H1 (cell line): Measurements from ENCODE around the gene SSU72. TPM values are rescaled to one million over a fixed set of nuclear protein-coding genes. Genes with fewer than 3 reads are reported as not detected.

ENCODE experiments used
- CTCF ChIA-PET: fragments of 300-600 bp; sonication (Branson Sonifier 250); formaldehyde crosslinking; loops from one replicate; lab custom pipeline; 2021; ENCODE audit not compliant: partially characterized antibody; lab: Charles Lee
- POLR2A ChIA-PET: fragments of 300-600 bp; sonication (Branson Sonifier 250); formaldehyde crosslinking; loops from one replicate; lab custom pipeline; 2021; ENCODE audit warnings: inconsistent platforms; ENCODE audit not compliant: partially characterized antibody; lab: Charles Lee
- DNase-seq, 2 experiments: peaks; one replicate each; pipeline versions ENCODE4 v3.0.0 to v3.0.0-alpha.2; 2010 to 2022; ENCODE audit warnings: low spot score in 2 of 2, low read depth in 1 of 2, mixed read lengths in 1 of 2
- FAIRE-seq: peaks from 2 replicates; lab custom pipeline; 2011; peaks lifted over from hg19 to GRCh38; lab: Jason Lieb, UNC
- H2AFZ ChIP-seq: 2 replicates; pipeline ENCODE4 v1.8.1; 2012; ENCODE audit warnings: low read length, inconsistent platforms
- H2AK5ac ChIP-seq: 2 replicates; pipeline ENCODE4 v1.6.1; 2013; ENCODE audit warnings: low read depth, low read length
- H2BK120ac ChIP-seq: replicated peaks from 2 replicates; pipeline ENCODE3; 2013; ENCODE audit warnings: low read depth, low read length, inconsistent platforms
- H2BK12ac ChIP-seq: 2 replicates; pipeline ENCODE4 v1.6.1; 2013; ENCODE audit warnings: low read depth, low read length
- H2BK15ac ChIP-seq: 2 replicates; pipeline ENCODE4 v1.6.1; 2013; ENCODE audit warnings: low read length
- H2BK20ac ChIP-seq: 2 replicates; pipeline ENCODE4 v1.6.1; 2013; ENCODE audit warnings: low read length
- H2BK5ac ChIP-seq: 2 replicates; pipeline ENCODE4 v1.6.1; 2013; ENCODE audit warnings: low read depth, low read length
- H3K14ac ChIP-seq: 2 replicates; pipeline ENCODE4 v1.6.1; 2013; ENCODE audit warnings: inconsistent platforms; ENCODE audit not compliant: insufficient read length
- H3K18ac ChIP-seq: 2 replicates; pipeline ENCODE4 v1.6.1; 2013; ENCODE audit warnings: low read length; ENCODE audit errors: extremely low read depth
- H3K23ac ChIP-seq: 2 replicates; pipeline ENCODE4 v1.6.1; 2013; ENCODE audit warnings: inconsistent platforms; ENCODE audit not compliant: insufficient read length
- H3K23me2 ChIP-seq: 2 replicates; pipeline ENCODE4 v1.6.1; 2013; ENCODE audit warnings: low read depth, low read length
- H3K27ac ChIP-seq: 2 replicates; pipeline ENCODE4 v1.6.1; 2011; ENCODE audit warnings: low read depth, low read length, inconsistent platforms
- H3K27me3 ChIP-seq, 4 experiments: replicated peaks in 1 of 4; 1 replicate in 1 of 4; 2 replicates in 3 of 4; pipeline versions ENCODE4 v1.6.1 to v1.8.1; 2011 to 2013; ENCODE audit warnings: low read length in 3 of 4, mild to moderate bottlenecking in 3 of 4, inconsistent platforms in 2 of 4, mixed read lengths in 2 of 4, moderate library complexity in 1 of 4; ENCODE audit not compliant: control insufficient read depth in 3 of 4, insufficient read depth in 3 of 4; ENCODE audit errors: extremely low read depth in 1 of 4
- H3K36me3 ChIP-seq, 4 experiments: 2 replicates each; pipeline versions ENCODE4 v1.6.1 to v1.8.1; 2011 to 2013; ENCODE audit warnings: mild to moderate bottlenecking in 4 of 4, low read length in 3 of 4, moderate library complexity in 2 of 4, control low read depth in 1 of 4, inconsistent platforms in 1 of 4; ENCODE audit not compliant: insufficient read depth in 4 of 4, control insufficient read depth in 2 of 4
- H3K4ac ChIP-seq: replicated peaks from 2 replicates; pipeline ENCODE3; 2013; ENCODE audit warnings: low read length, low read depth, mixed read lengths, inconsistent platforms; ENCODE audit not compliant: insufficient read length
- H3K4me1 ChIP-seq, 4 experiments: replicated peaks in 1 of 4; 1 replicate in 1 of 4; 2 replicates in 3 of 4; pipeline versions ENCODE4 v1.6.1 to v1.8.1; 2011 to 2013; ENCODE audit warnings: low read length in 3 of 4, inconsistent platforms in 2 of 4, mixed read lengths in 1 of 4; ENCODE audit not compliant: insufficient read depth in 4 of 4, control insufficient read depth in 3 of 4
- H3K4me2 ChIP-seq, 2 experiments: 2 replicates each; pipeline versions ENCODE4 v1.6.1 to v1.8.1; 2011 to 2013; ENCODE audit warnings: low read depth in 2 of 2, low read length in 2 of 2, control low read depth in 1 of 2, inconsistent platforms in 1 of 2, mild to moderate bottlenecking in 1 of 2; ENCODE audit not compliant: insufficient read depth in 1 of 2
- H3K4me3 ChIP-seq, 4 experiments: fragments of 200-600, 300-600 bp in 1 of 4; sonication (generic), shearing (Covaris generic), sonication (Bioruptor Twin) in 1 of 4; 2 replicates each; pipeline versions ENCODE4 v1.5.1 to v1.8.1; 2011 to 2016; ENCODE audit warnings: low read length in 4 of 4, low read depth in 3 of 4, control low read depth in 2 of 4, inconsistent platforms in 2 of 4, mild to moderate bottlenecking in 2 of 4, mixed read lengths in 1 of 4, moderate library complexity in 1 of 4; ENCODE audit not compliant: insufficient read depth in 2 of 4; ENCODE audit errors: extremely low read depth in 1 of 4
- H3K56ac ChIP-seq: replicated peaks from 2 replicates; pipeline ENCODE3; 2013; ENCODE audit warnings: low read depth, mild to moderate bottlenecking, mixed read lengths, low read length, inconsistent platforms; ENCODE audit not compliant: insufficient read length
- H3K79me1 ChIP-seq: 2 replicates; pipeline ENCODE4 v1.6.1; 2013; ENCODE audit warnings: low read depth, low read length, control low read depth
- H3K79me2 ChIP-seq, 2 experiments: 2 replicates each; pipeline versions ENCODE4 v1.6.1 to v1.8.1; 2012 to 2013; ENCODE audit warnings: low read length in 2 of 2, mild to moderate bottlenecking in 2 of 2, inconsistent platforms in 1 of 2; ENCODE audit not compliant: insufficient read depth in 2 of 2, control insufficient read depth in 1 of 2
- H3K9ac ChIP-seq, 4 experiments: replicated peaks in 1 of 4; 1 replicate in 1 of 4; 2 replicates in 3 of 4; pipeline versions ENCODE4 v1.6.1 to v1.8.1; 2011 to 2013; ENCODE audit warnings: low read depth in 3 of 4, low read length in 3 of 4, control low read depth in 2 of 4, mild to moderate bottlenecking in 2 of 4, moderate library complexity in 2 of 4, inconsistent platforms in 1 of 4; ENCODE audit errors: extremely low read depth in 1 of 4
- H3K9me3 ChIP-seq, 2 experiments: 2 replicates each; pipeline versions ENCODE4 v1.6.1 to v1.8.1; 2012 to 2013; ENCODE audit warnings: mild to moderate bottlenecking in 2 of 2, moderate library complexity in 2 of 2, control low read depth in 1 of 2, inconsistent platforms in 1 of 2, low read depth in 1 of 2, low read length in 1 of 2, mixed read lengths in 1 of 2; ENCODE audit not compliant: insufficient read depth in 2 of 2
- H4K20me1 ChIP-seq, 2 experiments: replicated peaks in 1 of 2; 2 replicates each; pipeline versions ENCODE3 to v1.8.1; 2011 to 2013; ENCODE audit warnings: inconsistent platforms in 2 of 2, low read length in 2 of 2, mild to moderate bottlenecking in 1 of 2; ENCODE audit not compliant: insufficient read depth in 2 of 2, control insufficient read depth in 1 of 2
- H4K5ac ChIP-seq: 2 replicates; pipeline ENCODE4 v1.6.1; 2013; ENCODE audit warnings: low read length, low read depth, mixed read lengths, inconsistent platforms; ENCODE audit not compliant: insufficient read length
- H4K8ac ChIP-seq: 2 replicates; pipeline ENCODE4 v1.8.0; 2013; ENCODE audit warnings: mild to moderate bottlenecking, moderate library complexity, low read length, inconsistent platforms; ENCODE audit not compliant: insufficient read depth; ENCODE audit errors: extremely low read depth
- H4K91ac ChIP-seq: replicated peaks from 2 replicates; pipeline ENCODE3; 2013; ENCODE audit warnings: low read length, mixed read lengths, inconsistent platforms; ENCODE audit not compliant: insufficient read length
- ASH2L ChIP-seq: fragments of 200-600, 300-600 bp; sonication (generic); IDR thresholded peaks from one replicate; pipeline ENCODE4 v1.7.1; 2017; ENCODE audit warnings: low read length
- ATF2 ChIP-seq: IDR thresholded peaks from 2 replicates; pipeline ENCODE4 v1.6.1; 2012; ENCODE audit warnings: low read length, inconsistent platforms
- HDAC2 ChIP-seq, 2 experiments: fragments of 300-600 bp in 1 of 2; sonication (generic) in 1 of 2; IDR thresholded peaks; 2 replicates each; pipeline ENCODE4 v1.6.1; 2011 to 2012; ENCODE audit warnings: low read depth in 2 of 2, low read length in 2 of 2, mild to moderate bottlenecking in 2 of 2, moderate library complexity in 2 of 2, borderline replicate concordance in 1 of 2, inconsistent platforms in 1 of 2
- JUN ChIP-seq: IDR thresholded peaks from 2 replicates; pipeline ENCODE4 v1.6.1; 2011; ENCODE audit warnings: low read depth, mild to moderate bottlenecking, improper control_type of control experiment, low read length
- RFX5 ChIP-seq: IDR thresholded peaks from 2 replicates; pipeline ENCODE4 v1.6.1; 2011; ENCODE audit warnings: low read depth, low read length, improper control_type of control experiment, borderline replicate concordance
- SP2 ChIP-seq: IDR thresholded peaks from 2 replicates; pipeline ENCODE4 v1.6.1; 2012; ENCODE audit warnings: mild to moderate bottlenecking, low read length, inconsistent platforms
- TAF1 ChIP-seq: IDR thresholded peaks from 2 replicates; pipeline ENCODE4 v1.6.1; 2011; ENCODE audit warnings: mild to moderate bottlenecking, low read depth, low read length
- TBP ChIP-seq: IDR thresholded peaks from 2 replicates; pipeline ENCODE4 v1.6.1; 2011; ENCODE audit warnings: low read depth, low read length, improper control_type of control experiment
- WGBS, 2 experiments: shearing (Covaris generic) in 1 of 2; methylation state at CpG; one replicate each; pipeline versions ENCODE4 v1.1.6 to v1.1.7; 2013 to 2015; ENCODE audit warnings: low lambda C conversion rate in 2 of 2, mixed read lengths in 2 of 2, inconsistent platforms in 1 of 2, low coverage in 1 of 2, missing lambda C conversion rate in 1 of 2; ENCODE audit not compliant: insufficient replicate concordance in 2 of 2, insufficient coverage in 1 of 2, insufficient read length in 1 of 2; ENCODE audit errors: extremely low coverage in 1 of 2, missing lambda C conversion rate in 1 of 2; 5-methylcytosine and 5-hydroxymethylcytosine counted together
- polyA plus RNA-seq, 7 experiments: library from polyadenylated mRNA; depleted of rRNA in 3 of 7; stranded (reverse) in 5 of 7; unstranded in 2 of 7; fragments of >200 nt in 5 of 7; fragments of 200-250 nt in 2 of 7; gene quantifications; 1 replicate in 5 of 7; 2 replicates in 1 of 7; 4 replicates in 1 of 7; pipeline versions ENCODE4 v1.2.1 to v1.2.3, GENCODE V29; 2011 to 2013; ENCODE audit warnings: missing spikeins in 2 of 7, mixed read lengths in 2 of 7
- total RNA-seq: library from RNA; stranded (reverse); fragmentation: NEBNext Ultra II Directional; extraction: Animal tissue kit (Norgen Biotek cat#: 25700); gene quantifications from 2 replicates; pipeline ENCODE4 v1.2.1, GENCODE V29; 2021
- TF ChIP-seq, protein P1 (sequence below): IDR thresholded peaks from 2 replicates; pipeline ENCODE4 v1.6.1; 2011; ENCODE audit warnings: low read length, improper control_type of control experiment

Gene SSU72
- total and polyA plus RNA-seq, 2 of the 8 experiments (the other 6 are each of a cell fraction or from before 2014, with no cell fraction given), result 110 to 165 TPM

GRCh38 chr1:1614954-1615255 lies 40.2 kb upstream of the SSU72 start:
- no peak overlapping the region for H2BK15ac ChIP-seq
- CTCF ChIA-PET, result interaction anchor here (1.2 to 2.2 kb wide), 6 partner anchors 12 to 74 kb away, joined by 3 to 10 read pairs (median 6); no protein-coding TSS in a partner anchor

More at GRCh38 chr1:1614954-1615255, 40.2 kb upstream of the SSU72 start:
- Histone ChIP-seq H3K9me3 (no peaks in the 10 kb centered on the region), H3K79me2 (peaks cover 0 to 13% of the 10 kb centered on the region in 2 experiments; a peak in 2 of 4 replicates), H2BK12ac (no peak overlapping the region), H3K14ac (no peak overlapping the region), H3K4me1 (peaks cover 0 to 13% (median 5%) of the 10 kb centered on the region in 4 experiments; a peak in 5 of 7 replicates), H2BK5ac (peak overlapping the region; percentile 8; the same call in 1 of the 2 replicates), H3K56ac (no peak overlapping the region), H3K9ac (peak overlapping the region; percentile 25 to 41 (median 30); a peak in 4 of 7 replicates), H3K27ac (no peak overlapping the region), H2BK120ac (no peak overlapping the region), H2BK20ac (no peak overlapping the region), H3K4me2 (peak overlapping the region; percentile 62 to 94), H3K36me3 (no peaks in the 10 kb centered on the region), H3K4ac (no peak overlapping the region), H3K23me2 (peaks cover 6% of the 10 kb centered on the region; the same call in 1 of the 2 replicates), H4K20me1 (peaks cover 6 to 22% of the 10 kb centered on the region in 2 experiments), H3K79me1 (peaks cover 3% of the 10 kb centered on the region), H2AFZ (no peak overlapping the region), H4K8ac (no peak overlapping the region; the same call in none of the 2 replicates), H3K18ac (no peak overlapping the region), H3K23ac (no peak overlapping the region), H3K27me3 (no peaks in the 10 kb centered on the region; a peak in 1 of 7 replicates), H4K91ac (no peak overlapping the region), H2AK5ac (no peak overlapping the region), H4K5ac (no peak overlapping the region), H3K4me3 (peak overlapping the region; percentile 80 to 97 (median 92))
- WGBS, 2 experiments, result 0% methylated on average over 12 of the region's 23 CpGs; no CpG with 5 or more reads in 1 of the 2 experiments
- POLR2A ChIA-PET, result interaction anchor here (1.0 to 4.6 kb wide), 13 partner anchors 10 to 290 kb away, joined by 3 to 34 read pairs (median 8); partner anchors contain the start of genes MMP23B and SSU72
- TF ChIP-seq ATF2 (no peak), TAF1 (no peak), RFX5 (no peak), TBP (no peak), ASH2L (peak; percentile 9), JUN (no peak), HDAC2 (IDR thresholded peaks at IDR 0.05; ENCODE audit: borderline replicate concordance in 1 of 2, low read depth in 2 of 2, low read length in 2 of 2) (0 out of 4 replicates have a peak, but pooled peaks of 1 of the 2 experiments have one; percentile 69), SP2 (no peak)
- TF ChIP-seq, protein P1, sequence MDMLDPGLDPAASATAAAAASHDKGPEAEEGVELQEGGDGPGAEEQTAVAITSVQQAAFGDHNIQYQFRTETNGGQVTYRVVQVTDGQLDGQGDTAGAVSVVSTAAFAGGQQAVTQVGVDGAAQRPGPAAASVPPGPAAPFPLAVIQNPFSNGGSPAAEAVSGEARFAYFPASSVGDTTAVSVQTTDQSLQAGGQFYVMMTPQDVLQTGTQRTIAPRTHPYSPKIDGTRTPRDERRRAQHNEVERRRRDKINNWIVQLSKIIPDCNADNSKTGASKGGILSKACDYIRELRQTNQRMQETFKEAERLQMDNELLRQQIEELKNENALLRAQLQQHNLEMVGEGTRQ, result no peak
- DNase-seq, result no peak
- FAIRE-seq, result no peak
